ENCODE measurements around the gene OR4D11.

DNA sequence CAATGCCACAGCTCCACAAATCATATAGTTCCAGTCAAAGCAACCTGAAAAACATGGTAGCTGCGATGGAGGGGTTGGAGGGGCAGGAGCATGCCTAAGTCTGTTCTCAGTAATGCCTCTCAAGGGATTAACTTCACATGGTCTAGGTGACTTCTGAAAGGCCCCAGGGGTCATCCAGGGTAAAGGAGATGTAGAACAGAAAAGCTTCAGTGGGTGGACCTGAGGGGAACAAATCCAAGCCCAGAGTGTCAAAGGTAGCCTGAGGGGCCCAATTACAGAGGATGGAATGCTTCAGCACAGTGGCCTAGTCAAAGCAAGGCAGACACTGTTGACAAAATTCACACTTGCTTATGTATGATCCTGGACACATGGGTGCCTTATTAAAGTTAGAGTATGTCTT lies 31.3 kb downstream of the OR4D11 start:
- TF ChIP-seq, protein P1, sequence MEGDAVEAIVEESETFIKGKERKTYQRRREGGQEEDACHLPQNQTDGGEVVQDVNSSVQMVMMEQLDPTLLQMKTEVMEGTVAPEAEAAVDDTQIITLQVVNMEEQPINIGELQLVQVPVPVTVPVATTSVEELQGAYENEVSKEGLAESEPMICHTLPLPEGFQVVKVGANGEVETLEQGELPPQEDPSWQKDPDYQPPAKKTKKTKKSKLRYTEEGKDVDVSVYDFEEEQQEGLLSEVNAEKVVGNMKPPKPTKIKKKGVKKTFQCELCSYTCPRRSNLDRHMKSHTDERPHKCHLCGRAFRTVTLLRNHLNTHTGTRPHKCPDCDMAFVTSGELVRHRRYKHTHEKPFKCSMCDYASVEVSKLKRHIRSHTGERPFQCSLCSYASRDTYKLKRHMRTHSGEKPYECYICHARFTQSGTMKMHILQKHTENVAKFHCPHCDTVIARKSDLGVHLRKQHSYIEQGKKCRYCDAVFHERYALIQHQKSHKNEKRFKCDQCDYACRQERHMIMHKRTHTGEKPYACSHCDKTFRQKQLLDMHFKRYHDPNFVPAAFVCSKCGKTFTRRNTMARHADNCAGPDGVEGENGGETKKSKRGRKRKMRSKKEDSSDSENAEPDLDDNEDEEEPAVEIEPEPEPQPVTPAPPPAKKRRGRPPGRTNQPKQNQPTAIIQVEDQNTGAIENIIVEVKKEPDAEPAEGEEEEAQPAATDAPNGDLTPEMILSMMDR (IDR thresholded peaks at IDR 0.05) = no peak
- TF ChIP-seq POLR2A (IDR thresholded peaks at IDR 0.05) (no peak), POLR2AphosphoS5 (IDR thresholded peaks at IDR 0.05) (no peak)

Data from transverse colon (tissue), 4 donors.